Measurements from ENCODE around the gene SERPIND1. TPM values are rescaled to one million over a fixed set of nuclear protein-coding genes. Genes with fewer than 3 reads are reported as not detected.

The SERPIND1 gene
- total and polyA plus RNA-seq, 7 donors = 0.03 to 0.12 (median 0.07) TPM; not detected in 4

- Histone ChIP-seq H3K9me3 (no peaks in the 10 kb centered on the region), H3K27me3 (ENCODE audit: insufficient read depth in 3 of 3, low read length in 2 of 3) (no peaks in the 10 kb centered on the region), H3K36me3 (ENCODE audit: insufficient read depth in 1 of 2, low read depth in 1 of 2) (peaks cover 0 to 19% of the 10 kb centered on the region in 2 donors), H3K4me3 (no peak overlapping the region), H3K4me1 (no peaks in the 10 kb centered on the region), H3K27ac (no peak overlapping the region)
- no peak for TF ChIP-seq CTCF (IDR thresholded peaks at IDR 0.05)
- WGBS, 3 donors = 82 to 90% (median 86%) methylated on average over 9 of the region's 9 CpGs
- DNase-seq (no peak), ATAC-seq (no peak)
- intact Hi-C loops (cut with DNase I) = no loop called here
Observed at GRCh38 chr22:20771918-20772625, 1.8 kb upstream of the SERPIND1 start.

- ATAC-seq (no peak), DNase-seq (no peak)
- no peaks in the 10 kb centered on the region for H3K4me1 ChIP-seq
- no peaks in the 10 kb centered on the region for H3K9me3 ChIP-seq
- no peak for TF ChIP-seq CTCF (IDR thresholded peaks at IDR 0.05)
- no peaks in the 10 kb centered on the region for H3K27me3 ChIP-seq (ENCODE audit: insufficient read depth in 3 of 3, low read length in 2 of 3)
- peaks cover 0 to 31% of the 10 kb centered on the region in 2 donors for H3K36me3 ChIP-seq (ENCODE audit: insufficient read depth in 1 of 2, low read depth in 1 of 2)
- 95 to 98% (median 98%) methylated on average over 4 of the region's 4 CpGs for WGBS, 3 donors
- H3K4me3 ChIP-seq = no peak overlapping the region
- no peak overlapping the region for H3K27ac ChIP-seq
- intact Hi-C loops (cut with DNase I) = no loop called here
Observed at GRCh38 chr22:20774882-20775281, 969 bp downstream of the SERPIND1 start.

GRCh38 chr22:20775342-20775895, 1.5 kb downstream of the SERPIND1 start:
- intact Hi-C loops (cut with DNase I) = no loop called here
- 67 to 88% (median 71%) methylated on average over 4 of the region's 4 CpGs for WGBS, 3 donors
- no peak for ATAC-seq

GRCh38 chr22:20776624-20777405, 2.9 kb downstream of the SERPIND1 start:
- no peaks in the 10 kb centered on the region for H3K27me3 ChIP-seq (ENCODE audit: insufficient read depth in 3 of 3, low read length in 2 of 3)
- no peak overlapping the region for H3K27ac ChIP-seq
- H3K36me3 ChIP-seq (ENCODE audit: insufficient read depth in 1 of 2, low read depth in 1 of 2) = peaks cover 0 to 26% of the 10 kb centered on the region in 2 donors
- TF ChIP-seq CTCF (IDR thresholded peaks at IDR 0.05) = no peak
- WGBS, 3 donors = 95 to 96% (median 95%) methylated on average over 17 of the region's 17 CpGs
- no peak for ATAC-seq
- H3K4me1 ChIP-seq = no peaks in the 10 kb centered on the region
- H3K9me3 ChIP-seq = no peaks in the 10 kb centered on the region
- intact Hi-C loops (cut with DNase I) = no loop called here
- no peak for DNase-seq
- H3K4me3 ChIP-seq = no peak overlapping the region

More at GRCh38 chr22:20775342-20775895, 1.5 kb downstream of the SERPIND1 start:
- no peak for TF ChIP-seq CTCF (IDR thresholded peaks at IDR 0.05)
- no peak for DNase-seq
- H3K27ac ChIP-seq = no peak overlapping the region
- H3K27me3 ChIP-seq (ENCODE audit: insufficient read depth in 3 of 3, low read length in 2 of 3) = no peaks in the 10 kb centered on the region
- H3K36me3 ChIP-seq (ENCODE audit: insufficient read depth in 1 of 2, low read depth in 1 of 2) = peaks cover 0 to 36% of the 10 kb centered on the region in 2 donors
- no peaks in the 10 kb centered on the region for H3K9me3 ChIP-seq
- H3K4me3 ChIP-seq = no peak overlapping the region
- no peaks in the 10 kb centered on the region for H3K4me1 ChIP-seq
